HUES64 (cell line): ENCODE results near the gene RASA2.
"Not testable (repeated sequence)": the region's sequence is repeated elsewhere in the genome, so short reads cannot be mapped to it uniquely, and the experiment has no call there.

Experiments used
- H3K27ac ChIP-seq: 2 replicates; pipeline ENCODE4 v1.7.0; 2013; ENCODE audit warnings: low read depth, low read length, inconsistent platforms
- H3K27me3 ChIP-seq: 2 replicates; pipeline ENCODE4 v1.6.1; 2013; ENCODE audit warnings: mild to moderate bottlenecking, low read length; ENCODE audit not compliant: insufficient read depth
- H3K36me3 ChIP-seq: 2 replicates; pipeline ENCODE4 v1.6.1; 2013; ENCODE audit warnings: mild to moderate bottlenecking, low read length; ENCODE audit not compliant: insufficient read depth
- H3K4me1 ChIP-seq: 2 replicates; pipeline ENCODE4 v1.6.1; 2013; ENCODE audit warnings: mild to moderate bottlenecking, low read length, moderate library complexity; ENCODE audit not compliant: insufficient read depth
- H3K4me3 ChIP-seq: 2 replicates; pipeline ENCODE4 v1.5.1; 2013; ENCODE audit warnings: mild to moderate bottlenecking, low read length, moderate library complexity
- H3K9ac ChIP-seq: 2 replicates; pipeline ENCODE4 v1.6.1; 2013; ENCODE audit warnings: mild to moderate bottlenecking, low read depth, low read length
- H3K9me3 ChIP-seq: 2 replicates; pipeline ENCODE4 v1.6.1; 2013; ENCODE audit warnings: low read depth, low read length; ENCODE audit not compliant: insufficient read depth
- WGBS: fragments of 150-250, 120-280 bp; methylation state at CpG from one replicate; pipeline ENCODE4 v1.1.7; 2013; ENCODE audit warnings: missing lambda C conversion rate; 5-methylcytosine and 5-hydroxymethylcytosine counted together

The RASA2 gene

GRCh38 chr3:141484701-141485287 lies 2.0 kb upstream of the RASA2 start:
- Histone ChIP-seq H3K9ac (no peak overlapping the region), H3K36me3 (no peaks in the 10 kb centered on the region), H3K4me1 (peaks cover 28% of the 10 kb centered on the region), H3K27ac (no peak overlapping the region), H3K4me3 (no peak overlapping the region), H3K9me3 (no peaks in the 10 kb centered on the region), H3K27me3 (no peaks in the 10 kb centered on the region)
- 88% methylated on average over 8 of the region's 8 CpGs for WGBS

- no peaks in the 10 kb centered on the region for H3K27me3 ChIP-seq
- peak overlapping the region; percentile 91; the same call in 1 of the 2 replicates for H3K27ac ChIP-seq
- H3K36me3 ChIP-seq, result no peaks in the 10 kb centered on the region
- peak overlapping the region; percentile 23 for H3K9ac ChIP-seq
- no peaks in the 10 kb centered on the region for H3K9me3 ChIP-seq
- WGBS, result 54% methylated on average over 10 of the region's 10 CpGs
- peaks cover 39% of the 10 kb centered on the region for H3K4me1 ChIP-seq
- peak overlapping the region; percentile 68 for H3K4me3 ChIP-seq
These were observed 959 bp upstream of the RASA2 start for GRCh38 chr3:141485641-141486495.

- WGBS, result 0% methylated on average over 3 of the region's 4 CpGs
- H3K9me3 ChIP-seq, result no peaks in the 10 kb centered on the region
- peak overlapping the region; percentile 23 for H3K9ac ChIP-seq
- H3K4me3 ChIP-seq, result peak overlapping the region; percentile 68
- H3K4me1 ChIP-seq, result peaks cover 40% of the 10 kb centered on the region
- peak overlapping the region; percentile 91; the same call in 1 of the 2 replicates for H3K27ac ChIP-seq
- H3K27me3 ChIP-seq, result no peaks in the 10 kb centered on the region
- no peaks in the 10 kb centered on the region for H3K36me3 ChIP-seq
These were observed 406 bp upstream of the RASA2 start for GRCh38 chr3:141486496-141486745.

GRCh38 chr3:141487521-141488252 lies 860 bp downstream of the RASA2 start:
- Histone ChIP-seq H3K27ac (peak overlapping the region; percentile 97; the same call in 1 of the 2 replicates), H3K27me3 (no peaks in the 10 kb centered on the region), H3K36me3 (no peaks in the 10 kb centered on the region), H3K9ac (peak overlapping the region; percentile 91), H3K4me1 (peaks cover 40% of the 10 kb centered on the region), H3K4me3 (peak overlapping the region; percentile 68), H3K9me3 (no peaks in the 10 kb centered on the region)
- WGBS, result under 1% methylated on average over 55 of the region's 55 CpGs

GRCh38 chr3:141489203-141489602 lies 2.4 kb downstream of the RASA2 start:
- Histone ChIP-seq H3K4me1 (peaks cover 40% of the 10 kb centered on the region), H3K27ac (no peak overlapping the region), H3K9ac (no peak overlapping the region), H3K36me3 (no peaks in the 10 kb centered on the region), H3K4me3 (0 out of 2 replicates have a peak overlapping the region, but pooled peaks have one; percentile 68), H3K9me3 (no peaks in the 10 kb centered on the region), H3K27me3 (no peaks in the 10 kb centered on the region)
- WGBS, result 43% methylated on average over 1 of the region's 1 CpG

- H3K9me3 ChIP-seq, result no peaks in the 10 kb centered on the region
- no peaks in the 10 kb centered on the region for H3K36me3 ChIP-seq
- no peak overlapping the region for H3K27ac ChIP-seq
- H3K4me1 ChIP-seq, result peaks cover 31% of the 10 kb centered on the region
- no peak overlapping the region for H3K4me3 ChIP-seq
- 95% methylated on average over 3 of the region's 3 CpGs for WGBS
- H3K27me3 ChIP-seq, result no peaks in the 10 kb centered on the region
- no peak overlapping the region for H3K9ac ChIP-seq
These were observed 4.3 kb downstream of the RASA2 start for GRCh38 chr3:141491081-141491480.

- no peak overlapping the region for H3K9ac ChIP-seq
- peaks cover 28% of the 10 kb centered on the region for H3K4me1 ChIP-seq
- no peak overlapping the region for H3K27ac ChIP-seq
- no peaks in the 10 kb centered on the region for H3K9me3 ChIP-seq
- H3K36me3 ChIP-seq, result no peaks in the 10 kb centered on the region
- H3K4me3 ChIP-seq, result no peak overlapping the region
- H3K27me3 ChIP-seq, result no peaks in the 10 kb centered on the region
- 88% methylated on average over 1 of the region's 1 CpG for WGBS
These were observed 5.1 kb downstream of the RASA2 start for GRCh38 chr3:141491929-141492328.

- 60% methylated on average over 1 of the region's 1 CpG for WGBS
- Histone ChIP-seq H3K9me3 (no peaks in the 10 kb centered on the region), H3K4me1 (peaks cover 27% of the 10 kb centered on the region), H3K9ac (no peak overlapping the region), H3K27me3 (no peaks in the 10 kb centered on the region), H3K4me3 (no peak overlapping the region), H3K27ac (no peak overlapping the region), H3K36me3 (no peaks in the 10 kb centered on the region)
These were observed 6.4 kb downstream of the RASA2 start for GRCh38 chr3:141493184-141493583.

GRCh38 chr3:141497589-141497988 lies 10.8 kb downstream of the RASA2 start:
- H3K27ac ChIP-seq, H3K27me3 ChIP-seq, H3K36me3 ChIP-seq, H3K9ac ChIP-seq, H3K9me3 ChIP-seq, H3K4me3 ChIP-seq, H3K4me1 ChIP-seq: not testable (repeated sequence)
- 86% methylated on average over 4 of the region's 4 CpGs for WGBS

- Histone ChIP-seq H3K4me3 (no peak overlapping the region), H3K27me3 (no peaks in the 10 kb centered on the region), H3K9ac (no peak overlapping the region), H3K36me3 (no peaks in the 10 kb centered on the region), H3K4me1 (no peaks in the 10 kb centered on the region), H3K27ac (no peak overlapping the region), H3K9me3 (no peaks in the 10 kb centered on the region)
- WGBS, result 97% methylated on average over 6 of the region's 6 CpGs
These were observed 11.9 kb downstream of the RASA2 start for GRCh38 chr3:141498598-141499223.

- Histone ChIP-seq H3K9ac (no peak overlapping the region), H3K27ac (no peak overlapping the region), H3K4me1 (no peaks in the 10 kb centered on the region), H3K9me3 (no peaks in the 10 kb centered on the region), H3K27me3 (no peaks in the 10 kb centered on the region), H3K36me3 (no peaks in the 10 kb centered on the region), H3K4me3 (no peak overlapping the region)
- 86% methylated on average over 4 of the region's 4 CpGs for WGBS
These were observed 12.5 kb downstream of the RASA2 start for GRCh38 chr3:141499284-141499683.
